BLaER1 (cell line): Measurements from ENCODE around the gene DLG2.
"Not testable (repeated sequence)": the region's sequence is repeated elsewhere in the genome, so short reads cannot be mapped to it uniquely, and the experiment has no call there.

Experiments used
- H3K27ac ChIP-seq: shearing (Covaris generic); formaldehyde crosslinking; 2 replicates; pipeline ENCODE4 v1.8.1; 2022
- H3K27me3 ChIP-seq: shearing (Covaris generic); formaldehyde crosslinking; 2 replicates; pipeline ENCODE4 v1.8.1; 2022
- H3K36me3 ChIP-seq: shearing (Covaris generic); formaldehyde crosslinking; 2 replicates; pipeline ENCODE4 v1.8.1; 2022
- H3K4me1 ChIP-seq: shearing (Covaris generic); formaldehyde crosslinking; 2 replicates; pipeline ENCODE4 v1.8.1; 2022
- H3K4me2 ChIP-seq: shearing (Covaris generic); formaldehyde crosslinking; 2 replicates; pipeline ENCODE4 v1.8.1; 2022
- H3K4me3 ChIP-seq: shearing (Covaris generic); formaldehyde crosslinking; 2 replicates; pipeline ENCODE4 v1.8.1; 2022
- H3K9ac ChIP-seq: shearing (Covaris generic); formaldehyde crosslinking; 2 replicates; pipeline ENCODE4 v1.8.1; 2022
- H3K9me3 ChIP-seq: shearing (Covaris generic); formaldehyde crosslinking; 2 replicates; pipeline ENCODE4 v1.8.1; 2022
- H4K20me1 ChIP-seq: shearing (Covaris generic); formaldehyde crosslinking; 2 replicates; pipeline ENCODE4 v1.8.1; 2022
- Cebpa-rat ChIP-seq: shearing (Covaris generic); IDR thresholded peaks from 2 replicates; pipeline ENCODE4 v1.8.1; 2022

DLG2 gene

GRCh38 chr11:84800755-84801346 lies 826.3 kb downstream of the DLG2 start:
- Histone ChIP-seq H4K20me1 (no peaks in the 10 kb centered on the region), H3K27ac (no peak overlapping the region), H3K9ac (no peak overlapping the region), H3K27me3 (no peaks in the 10 kb centered on the region), H3K4me1 (no peaks in the 10 kb centered on the region), H3K9me3 (0 out of 2 replicates have a peak, but pooled peaks cover under 1% of the 10 kb centered on the region), H3K4me3 (no peak overlapping the region), H3K36me3 (no peaks in the 10 kb centered on the region), H3K4me2 (no peak overlapping the region)
- no peak for TF ChIP-seq Cebpa-rat

DNA sequence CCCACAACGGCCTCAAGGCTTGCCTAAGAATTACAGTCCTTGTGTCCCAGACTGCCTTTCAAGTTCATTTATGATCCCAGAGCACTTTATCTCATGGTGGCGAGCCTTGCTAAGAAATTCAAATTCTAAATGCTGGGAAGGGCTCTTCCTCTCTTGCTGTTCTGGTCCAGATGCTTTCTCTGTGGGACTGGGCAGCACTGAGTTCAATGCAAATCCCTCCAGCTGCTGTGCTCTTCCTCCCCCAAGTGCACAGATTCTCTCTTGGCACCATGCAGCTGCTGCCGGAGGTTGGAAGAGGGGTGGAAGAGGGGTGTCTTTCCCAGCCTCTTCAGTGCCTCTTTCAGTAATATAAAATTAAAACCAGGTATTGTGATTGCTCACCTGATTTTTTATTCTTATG lies 828.0 kb downstream of the DLG2 start:
- H3K27ac ChIP-seq: no peak overlapping the region
- no peak for TF ChIP-seq Cebpa-rat

GRCh38 chr11:84795698-84796097 lies 831.4 kb downstream of the DLG2 start:
- Histone ChIP-seq H3K4me2 (no peak overlapping the region), H3K9me3 (no peaks in the 10 kb centered on the region), H3K4me1 (no peaks in the 10 kb centered on the region), H3K36me3 (no peaks in the 10 kb centered on the region), H3K27ac (no peak overlapping the region), H3K27me3 (no peaks in the 10 kb centered on the region), H3K4me3 (no peak overlapping the region), H4K20me1 (no peaks in the 10 kb centered on the region), H3K9ac (no peak overlapping the region)
- no peak for TF ChIP-seq Cebpa-rat

More for the DNA sequence above, 828.0 kb downstream of the DLG2 start:
- Histone ChIP-seq H3K4me3 (no peak overlapping the region), H3K9me3 (no peaks in the 10 kb centered on the region), H3K4me1 (no peaks in the 10 kb centered on the region), H4K20me1 (no peaks in the 10 kb centered on the region), H3K36me3 (no peaks in the 10 kb centered on the region), H3K27me3 (no peaks in the 10 kb centered on the region), H3K9ac (no peak overlapping the region), H3K4me2 (no peak overlapping the region)

DNA sequence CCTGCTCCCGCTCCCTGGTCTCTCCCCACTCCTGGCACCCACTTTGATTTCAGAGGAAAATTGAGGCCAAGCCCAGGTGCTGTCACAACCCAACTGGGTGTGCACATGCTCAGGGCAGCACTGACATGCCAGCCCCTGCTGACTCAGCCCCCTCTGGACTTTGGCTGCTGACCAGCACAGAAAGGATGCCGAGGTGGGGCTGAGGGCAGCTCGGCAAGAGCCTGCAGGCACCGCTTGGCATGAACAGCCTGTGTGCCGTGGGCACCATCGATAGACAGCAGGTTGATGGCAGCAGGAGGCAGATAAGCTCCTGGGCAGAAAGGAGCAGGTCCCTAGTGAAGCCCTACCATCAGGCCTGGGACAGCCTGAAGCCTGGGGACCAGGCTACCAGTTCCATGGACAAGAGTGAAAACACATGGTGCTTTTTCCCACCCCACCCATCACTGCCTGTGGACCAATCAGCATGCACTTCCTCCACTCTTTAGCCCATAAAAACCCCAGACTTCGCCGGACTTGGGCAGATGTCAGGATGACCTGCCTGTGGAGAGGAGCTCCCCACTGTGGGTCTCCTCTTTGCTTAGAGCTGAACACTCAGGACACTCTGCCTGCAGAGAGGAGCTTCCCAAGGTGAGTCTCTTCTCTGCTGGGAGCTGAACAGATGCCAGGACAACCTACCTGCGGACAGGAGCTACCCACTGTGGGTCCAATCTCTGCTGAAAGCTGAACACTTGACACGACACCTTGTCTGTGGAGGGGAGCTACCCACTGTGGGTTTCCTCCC lies 832.3 kb downstream of the DLG2 start:
- Histone ChIP-seq H3K9ac (no peak overlapping the region), H3K4me3 (no peak overlapping the region), H3K36me3 (no peaks in the 10 kb centered on the region), H3K4me2 (no peak overlapping the region), H4K20me1 (no peaks in the 10 kb centered on the region), H3K9me3 (no peaks in the 10 kb centered on the region), H3K27me3 (no peaks in the 10 kb centered on the region), H3K4me1 (no peaks in the 10 kb centered on the region), H3K27ac (no peak overlapping the region)
- no peak for TF ChIP-seq Cebpa-rat

DNA sequence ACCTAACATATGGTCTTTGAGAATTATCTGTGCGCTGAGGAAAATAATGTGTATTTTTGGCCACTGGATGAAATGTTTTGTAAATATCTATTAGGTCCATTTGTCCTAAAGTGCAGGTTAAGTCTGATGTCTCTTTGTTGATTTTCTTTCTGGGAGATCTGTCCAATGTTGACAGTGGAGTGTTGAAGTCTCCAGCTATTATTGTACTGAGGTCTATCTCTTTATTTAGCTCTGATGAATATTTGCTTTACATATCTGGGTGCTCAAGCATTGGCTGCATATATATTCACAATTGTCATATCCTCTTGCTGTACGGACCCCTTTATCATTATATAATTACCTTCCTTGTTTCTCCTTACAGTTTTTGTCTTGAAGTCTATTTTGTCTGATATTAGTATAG lies 833.8 kb downstream of the DLG2 start:
- Histone ChIP-seq H3K27me3 (no peaks in the 10 kb centered on the region), H3K9ac (no peak overlapping the region), H4K20me1 (no peaks in the 10 kb centered on the region), H3K4me2 (no peak overlapping the region), H3K4me1 (no peaks in the 10 kb centered on the region), H3K4me3 (no peak overlapping the region), H3K9me3 (no peaks in the 10 kb centered on the region), H3K27ac (no peak overlapping the region), H3K36me3 (no peaks in the 10 kb centered on the region)
- no peak for TF ChIP-seq Cebpa-rat

DNA sequence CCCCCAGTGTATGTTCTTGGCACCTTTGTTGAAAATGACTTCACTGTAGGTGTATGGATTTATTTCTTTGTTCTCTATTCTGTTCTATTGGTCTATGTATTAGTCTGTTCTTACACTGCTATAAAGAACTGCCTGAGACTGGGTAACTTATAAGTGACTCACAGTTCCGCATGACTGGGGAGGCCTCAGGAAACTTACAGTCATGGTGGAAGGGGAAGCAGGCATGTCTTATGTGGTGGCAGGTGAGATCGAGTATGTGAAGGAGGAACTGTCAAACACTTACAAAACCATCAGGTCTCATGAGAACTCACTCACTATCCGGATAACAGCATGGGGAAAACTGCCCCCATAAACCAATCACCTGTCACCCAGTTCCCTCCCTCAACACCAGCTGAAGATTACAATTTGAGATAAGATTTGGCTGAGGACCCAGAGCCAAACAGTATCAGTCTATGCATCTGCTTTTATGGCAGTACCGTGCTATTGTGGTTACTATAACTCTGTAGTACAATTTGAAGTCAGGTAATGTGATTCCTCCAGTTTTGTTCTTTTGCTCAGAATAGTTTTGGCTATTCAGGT lies 836.2 kb downstream of the DLG2 start:
- Histone ChIP-seq H3K27me3 (no peaks in the 10 kb centered on the region), H3K36me3 (no peaks in the 10 kb centered on the region), H4K20me1 (no peaks in the 10 kb centered on the region), H3K4me2 (no peak overlapping the region), H3K4me1 (no peaks in the 10 kb centered on the region), H3K9me3 (no peaks in the 10 kb centered on the region), H3K4me3 (no peak overlapping the region), H3K9ac (no peak overlapping the region), H3K27ac (no peak overlapping the region)
- TF ChIP-seq Cebpa-rat: no peak

- Histone ChIP-seq H3K36me3 (no peaks in the 10 kb centered on the region), H4K20me1 (no peaks in the 10 kb centered on the region), H3K9ac (no peak overlapping the region), H3K4me2 (no peak overlapping the region), H3K9me3 (no peaks in the 10 kb centered on the region), H3K27ac (no peak overlapping the region), H3K27me3 (no peaks in the 10 kb centered on the region), H3K4me3 (no peak overlapping the region), H3K4me1 (no peaks in the 10 kb centered on the region)
- TF ChIP-seq Cebpa-rat: no peak
Measured at GRCh38 chr11:84788220-84788619, 838.9 kb downstream of the DLG2 start.

DNA sequence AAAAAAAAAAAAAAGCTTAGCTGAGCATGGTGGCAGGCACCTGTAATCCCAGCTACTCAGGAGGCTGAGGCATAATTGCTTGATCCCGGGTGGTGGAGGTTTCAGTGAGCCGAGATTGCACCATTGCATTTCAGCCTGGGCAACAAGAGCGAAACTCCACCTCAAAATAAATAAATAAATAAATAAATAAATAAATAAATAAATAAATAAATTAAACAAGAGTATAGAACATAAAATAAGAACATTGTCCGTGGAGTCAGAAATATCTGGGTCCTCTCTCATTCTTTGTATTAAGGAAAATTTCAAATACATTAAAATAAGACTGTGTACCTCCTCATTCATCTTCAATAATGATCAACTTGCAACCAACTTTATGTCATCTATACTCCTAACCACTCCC lies 843.0 kb downstream of the DLG2 start:
- H3K4me1 ChIP-seq, H4K20me1 ChIP-seq, H3K4me3 ChIP-seq, H3K27ac ChIP-seq, H3K27me3 ChIP-seq, H3K36me3 ChIP-seq, H3K9me3 ChIP-seq, H3K9ac ChIP-seq, H3K4me2 ChIP-seq: not testable (repeated sequence)

GRCh38 chr11:84780689-84781293 lies 846.4 kb downstream of the DLG2 start:
- Histone ChIP-seq H3K4me2 (no peak overlapping the region), H3K4me3 (no peak overlapping the region), H4K20me1 (no peaks in the 10 kb centered on the region), H3K27ac (no peak overlapping the region), H3K36me3 (no peaks in the 10 kb centered on the region), H3K4me1 (no peaks in the 10 kb centered on the region), H3K9me3 (no peaks in the 10 kb centered on the region), H3K27me3 (no peaks in the 10 kb centered on the region), H3K9ac (no peak overlapping the region)
- no peak for TF ChIP-seq Cebpa-rat

DNA sequence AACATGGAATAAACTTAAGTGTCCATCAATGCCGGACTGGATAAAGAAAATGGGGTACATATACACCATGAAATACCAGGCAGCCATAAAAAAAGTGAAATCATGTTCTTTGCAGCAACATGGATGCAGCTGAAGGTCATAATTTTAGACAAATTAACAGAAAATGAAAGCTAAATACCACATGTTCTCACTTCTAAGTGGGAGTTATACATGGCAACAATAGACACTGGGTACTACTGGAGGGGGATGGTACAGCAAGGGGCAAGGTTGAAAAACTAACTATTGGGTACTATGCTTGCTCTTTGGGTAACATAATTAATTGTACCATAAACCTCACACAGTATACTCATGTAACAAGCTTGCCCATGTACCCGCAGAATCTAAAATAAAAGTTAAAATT lies 851.6 kb downstream of the DLG2 start:
- Histone ChIP-seq H4K20me1 (no peaks in the 10 kb centered on the region), H3K4me1 (no peaks in the 10 kb centered on the region), H3K4me2 (no peak overlapping the region), H3K27ac (no peak overlapping the region), H3K9me3 (peaks cover 5% of the 10 kb centered on the region), H3K36me3 (no peaks in the 10 kb centered on the region), H3K9ac (no peak overlapping the region), H3K4me3 (no peak overlapping the region), H3K27me3 (no peaks in the 10 kb centered on the region)
- TF ChIP-seq Cebpa-rat: no peak
